Nephron progenitor cell (in vitro differentiated cells): ENCODE measurements around the gene CSMD2.

Source experiments
- DNase-seq: peaks from one replicate; pipeline ENCODE4 v3.0.0; 2021
- H3K27ac Mint-ChIP-seq: 2 replicates; pipeline ENCODE4 v1.8.0; 2021; ENCODE audit warnings: mild to moderate bottlenecking, moderate library complexity, mixed read lengths
- H3K27me3 Mint-ChIP-seq: 2 replicates; pipeline ENCODE4 v1.8.0; 2021; ENCODE audit warnings: mild to moderate bottlenecking, low read depth, mixed read lengths; ENCODE audit not compliant: poor library complexity
- H3K36me3 Mint-ChIP-seq: 2 replicates; pipeline ENCODE4 v1.8.0; 2021; ENCODE audit warnings: low read depth, mixed read lengths
- H3K4me1 Mint-ChIP-seq: 2 replicates; pipeline ENCODE4 v1.8.0; 2021; ENCODE audit warnings: mixed read lengths
- H3K4me3 Mint-ChIP-seq: 2 replicates; pipeline ENCODE4 v1.8.0; 2021; ENCODE audit warnings: mild to moderate bottlenecking, moderate library complexity, mixed read lengths
- H3K9me3 Mint-ChIP-seq: 2 replicates; pipeline ENCODE4 v1.8.0; 2021; ENCODE audit warnings: mild to moderate bottlenecking, moderate library complexity, mixed read lengths
- TF ChIP-seq, protein P1 (sequence below): fragments of 200-600 bp; sonication (generic); IDR thresholded peaks from 2 replicates; pipeline ENCODE4 v1.5.0; 2021; ENCODE audit warnings: antibody characterized with exemption

CSMD2 gene

DNA sequence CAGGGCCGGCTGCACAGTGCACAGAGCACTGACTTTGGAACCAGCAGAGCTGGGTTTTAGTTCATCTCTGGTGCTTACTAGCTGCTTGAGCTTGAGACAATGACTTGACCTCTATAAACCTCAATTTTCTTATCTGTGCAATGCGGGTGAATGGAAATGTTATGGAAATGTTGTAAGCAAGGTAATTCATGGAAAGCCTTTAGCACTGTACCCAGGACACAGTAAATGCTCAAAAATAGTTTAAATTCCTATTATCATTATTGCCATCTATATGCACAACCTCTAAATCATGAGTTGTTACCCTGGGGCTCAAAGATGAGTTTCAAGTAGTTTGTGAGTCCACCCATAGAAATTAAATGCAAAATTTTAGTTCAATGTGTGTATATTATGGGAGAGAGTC lies 99.5 kb downstream of the CSMD2 start:
- Mint-ChIP-seq H3K27ac (no peak overlapping the region), H3K9me3 (peaks cover 34% of the 10 kb centered on the region), H3K4me3 (no peak overlapping the region), H3K27me3 (peaks cover 15% of the 10 kb centered on the region), H3K4me1 (peaks cover 2% of the 10 kb centered on the region), H3K36me3 (no peaks in the 10 kb centered on the region)
- TF ChIP-seq, protein P1, sequence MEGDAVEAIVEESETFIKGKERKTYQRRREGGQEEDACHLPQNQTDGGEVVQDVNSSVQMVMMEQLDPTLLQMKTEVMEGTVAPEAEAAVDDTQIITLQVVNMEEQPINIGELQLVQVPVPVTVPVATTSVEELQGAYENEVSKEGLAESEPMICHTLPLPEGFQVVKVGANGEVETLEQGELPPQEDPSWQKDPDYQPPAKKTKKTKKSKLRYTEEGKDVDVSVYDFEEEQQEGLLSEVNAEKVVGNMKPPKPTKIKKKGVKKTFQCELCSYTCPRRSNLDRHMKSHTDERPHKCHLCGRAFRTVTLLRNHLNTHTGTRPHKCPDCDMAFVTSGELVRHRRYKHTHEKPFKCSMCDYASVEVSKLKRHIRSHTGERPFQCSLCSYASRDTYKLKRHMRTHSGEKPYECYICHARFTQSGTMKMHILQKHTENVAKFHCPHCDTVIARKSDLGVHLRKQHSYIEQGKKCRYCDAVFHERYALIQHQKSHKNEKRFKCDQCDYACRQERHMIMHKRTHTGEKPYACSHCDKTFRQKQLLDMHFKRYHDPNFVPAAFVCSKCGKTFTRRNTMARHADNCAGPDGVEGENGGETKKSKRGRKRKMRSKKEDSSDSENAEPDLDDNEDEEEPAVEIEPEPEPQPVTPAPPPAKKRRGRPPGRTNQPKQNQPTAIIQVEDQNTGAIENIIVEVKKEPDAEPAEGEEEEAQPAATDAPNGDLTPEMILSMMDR, result no peak
- DNase-seq, result no peak

DNA sequence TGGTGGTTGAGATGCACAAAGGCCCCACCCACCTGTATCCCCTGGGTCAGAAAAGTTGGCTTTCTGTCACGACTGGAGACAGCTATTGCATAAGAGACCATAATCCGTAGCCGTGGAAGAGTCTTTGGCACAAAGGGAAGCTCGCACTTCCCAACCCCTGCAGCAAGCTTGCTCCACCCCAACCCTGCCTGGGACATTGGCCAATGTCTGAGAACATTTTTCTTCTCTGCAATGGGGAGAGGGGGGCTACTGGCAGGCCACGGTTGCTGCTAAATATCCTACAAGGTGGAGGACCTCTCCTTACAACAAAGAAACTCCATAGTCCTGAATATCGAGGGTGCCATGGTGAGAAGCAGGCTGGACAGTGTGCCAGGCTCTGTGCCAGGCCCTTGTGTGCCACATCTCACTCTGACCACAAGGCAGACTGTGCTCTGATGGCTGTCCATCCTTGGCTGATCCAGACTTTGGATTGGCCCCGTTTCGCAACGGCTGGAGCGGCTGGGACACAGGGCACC lies 104.1 kb downstream of the CSMD2 start:
- peaks cover 31% of the 10 kb centered on the region for H3K4me1 Mint-ChIP-seq
- H3K27ac Mint-ChIP-seq, result no peak overlapping the region
- H3K27me3 Mint-ChIP-seq, result peaks cover 8% of the 10 kb centered on the region
- H3K36me3 Mint-ChIP-seq, result no peaks in the 10 kb centered on the region
- DNase-seq, result no peak
- peaks cover 10% of the 10 kb centered on the region for H3K9me3 Mint-ChIP-seq
- H3K4me3 Mint-ChIP-seq, result no peak overlapping the region
- TF ChIP-seq, protein P1, result no peak

DNA sequence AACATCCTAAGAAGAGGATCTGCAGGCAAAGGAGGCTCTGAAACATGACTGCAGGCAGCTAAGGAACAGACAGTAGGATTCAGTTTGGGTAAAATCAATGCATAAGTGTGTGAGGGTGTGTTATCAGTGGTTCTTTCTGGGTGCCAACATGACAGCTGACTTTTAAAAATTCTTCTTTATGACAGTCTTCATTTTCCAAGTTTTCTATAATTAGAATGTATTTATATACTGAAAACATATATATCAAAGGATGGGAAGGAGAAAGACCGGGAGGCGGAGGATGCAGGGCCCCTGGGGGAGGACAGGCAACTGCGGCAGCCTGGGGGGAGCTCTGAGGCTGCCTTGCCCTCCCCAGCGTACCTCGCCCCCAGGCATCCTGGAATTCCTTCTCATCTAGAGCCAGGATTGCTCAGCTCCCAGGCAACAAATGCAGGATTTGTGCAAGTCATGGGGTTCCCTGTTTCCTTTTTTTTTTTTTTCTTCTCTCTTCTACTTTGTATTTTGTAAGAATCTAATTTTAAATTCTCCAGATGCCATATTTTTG lies 104.8 kb downstream of the CSMD2 start:
- Mint-ChIP-seq H3K9me3 (peaks cover 10% of the 10 kb centered on the region), H3K36me3 (no peaks in the 10 kb centered on the region), H3K4me1 (peaks cover 32% of the 10 kb centered on the region), H3K4me3 (no peak overlapping the region), H3K27ac (no peak overlapping the region), H3K27me3 (peaks cover 7% of the 10 kb centered on the region)
- no peak for DNase-seq
- TF ChIP-seq, protein P1, result no peak

DNA sequence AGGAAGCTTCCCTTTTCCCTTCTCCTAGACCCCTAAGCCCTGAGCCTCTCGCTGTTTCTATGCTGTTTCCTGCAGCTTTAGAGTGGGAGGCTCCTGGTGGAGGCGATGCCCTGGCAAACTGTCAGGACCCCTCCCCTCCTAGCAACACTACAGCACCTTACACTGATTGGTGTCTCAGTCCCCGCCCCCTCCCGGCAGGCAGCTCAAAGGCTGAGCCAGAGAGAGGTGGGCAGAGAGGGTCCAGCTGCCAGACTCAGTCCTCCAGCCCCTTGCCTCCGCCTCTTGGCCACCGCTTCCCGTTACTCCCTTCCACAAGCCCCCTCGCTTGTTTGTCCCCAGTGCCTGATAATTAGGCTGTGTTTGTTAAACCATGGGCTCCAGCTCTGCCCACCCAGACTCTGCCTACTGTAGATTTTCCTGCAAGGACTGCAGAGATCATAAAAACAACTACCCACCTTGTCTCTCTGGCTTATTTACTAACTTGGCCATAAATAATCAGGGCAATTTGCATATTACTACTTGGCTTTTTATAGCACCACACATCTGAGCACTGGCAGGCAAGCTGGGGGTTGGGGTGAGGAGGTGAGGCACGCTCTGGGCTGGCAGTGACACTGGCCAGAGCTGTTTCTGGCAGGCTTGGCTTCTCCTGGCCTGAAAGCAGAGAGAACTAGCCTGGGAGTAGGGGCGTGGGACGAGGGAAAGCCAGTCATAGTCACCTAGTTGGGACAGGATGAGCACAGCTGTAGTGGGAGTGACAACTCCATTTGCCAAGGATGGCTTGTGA lies 107.5 kb downstream of the CSMD2 start:
- Mint-ChIP-seq H3K36me3 (no peaks in the 10 kb centered on the region), H3K27ac (no peak overlapping the region), H3K4me3 (no peak overlapping the region), H3K27me3 (peaks cover 3% of the 10 kb centered on the region), H3K9me3 (no peaks in the 10 kb centered on the region), H3K4me1 (peaks cover 38% of the 10 kb centered on the region)
- DNase-seq, result peak; percentile 43
- TF ChIP-seq, protein P1, result no peak

DNA sequence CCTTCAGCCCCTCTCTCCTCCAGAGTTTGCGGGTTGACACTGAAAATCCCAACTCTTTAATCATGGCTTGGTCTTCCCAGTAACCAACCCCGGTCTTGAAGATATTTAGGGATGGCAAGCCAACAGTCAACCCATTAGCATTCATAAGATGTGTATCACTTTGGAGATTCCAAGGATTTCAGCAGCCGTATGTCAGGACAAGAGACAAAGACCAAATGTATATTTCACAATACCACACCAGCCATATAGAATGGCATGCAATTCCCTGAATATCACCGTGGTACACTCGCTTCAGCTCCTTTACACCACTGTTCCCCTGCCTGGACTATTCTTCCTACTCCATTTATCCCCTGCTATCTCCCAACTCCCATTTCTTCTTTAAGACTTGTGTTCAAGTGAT lies 109.2 kb downstream of the CSMD2 start:
- H3K9me3 Mint-ChIP-seq, result no peaks in the 10 kb centered on the region
- TF ChIP-seq, protein P1, result no peak
- H3K27me3 Mint-ChIP-seq, result no peaks in the 10 kb centered on the region
- no peak overlapping the region for H3K4me3 Mint-ChIP-seq
- H3K36me3 Mint-ChIP-seq, result no peaks in the 10 kb centered on the region
- peaks cover 38% of the 10 kb centered on the region for H3K4me1 Mint-ChIP-seq
- DNase-seq, result no peak
- H3K27ac Mint-ChIP-seq, result no peak overlapping the region
